Right renal pelvis (tissue), 4 donors: ENCODE data around the gene UNC80. TPM values are rescaled to one million over a fixed set of nuclear protein-coding genes. Genes with fewer than 3 reads are reported as not detected.
"Not testable (repeated sequence)": the region's sequence is repeated elsewhere in the genome, so short reads cannot be mapped to it uniquely, and the experiment has no call there.

Experiments used
- DNase-seq, 4 donors: peaks; one replicate each; pipeline ENCODE4 v3.0.0-alpha.2; 2013; ENCODE audit warnings: low read depth in 4 of 4, low spot score in 3 of 4, missing footprints in 1 of 4
- polyA plus RNA-seq, 4 donors: library from polyadenylated mRNA; unstranded; fragments of 120-200 nt; gene quantifications; one replicate each; pipeline ENCODE4 v1.2.1, GENCODE V29; 2013; ENCODE audit not compliant: insufficient read length in 4 of 4

UNC80 gene, protein sequence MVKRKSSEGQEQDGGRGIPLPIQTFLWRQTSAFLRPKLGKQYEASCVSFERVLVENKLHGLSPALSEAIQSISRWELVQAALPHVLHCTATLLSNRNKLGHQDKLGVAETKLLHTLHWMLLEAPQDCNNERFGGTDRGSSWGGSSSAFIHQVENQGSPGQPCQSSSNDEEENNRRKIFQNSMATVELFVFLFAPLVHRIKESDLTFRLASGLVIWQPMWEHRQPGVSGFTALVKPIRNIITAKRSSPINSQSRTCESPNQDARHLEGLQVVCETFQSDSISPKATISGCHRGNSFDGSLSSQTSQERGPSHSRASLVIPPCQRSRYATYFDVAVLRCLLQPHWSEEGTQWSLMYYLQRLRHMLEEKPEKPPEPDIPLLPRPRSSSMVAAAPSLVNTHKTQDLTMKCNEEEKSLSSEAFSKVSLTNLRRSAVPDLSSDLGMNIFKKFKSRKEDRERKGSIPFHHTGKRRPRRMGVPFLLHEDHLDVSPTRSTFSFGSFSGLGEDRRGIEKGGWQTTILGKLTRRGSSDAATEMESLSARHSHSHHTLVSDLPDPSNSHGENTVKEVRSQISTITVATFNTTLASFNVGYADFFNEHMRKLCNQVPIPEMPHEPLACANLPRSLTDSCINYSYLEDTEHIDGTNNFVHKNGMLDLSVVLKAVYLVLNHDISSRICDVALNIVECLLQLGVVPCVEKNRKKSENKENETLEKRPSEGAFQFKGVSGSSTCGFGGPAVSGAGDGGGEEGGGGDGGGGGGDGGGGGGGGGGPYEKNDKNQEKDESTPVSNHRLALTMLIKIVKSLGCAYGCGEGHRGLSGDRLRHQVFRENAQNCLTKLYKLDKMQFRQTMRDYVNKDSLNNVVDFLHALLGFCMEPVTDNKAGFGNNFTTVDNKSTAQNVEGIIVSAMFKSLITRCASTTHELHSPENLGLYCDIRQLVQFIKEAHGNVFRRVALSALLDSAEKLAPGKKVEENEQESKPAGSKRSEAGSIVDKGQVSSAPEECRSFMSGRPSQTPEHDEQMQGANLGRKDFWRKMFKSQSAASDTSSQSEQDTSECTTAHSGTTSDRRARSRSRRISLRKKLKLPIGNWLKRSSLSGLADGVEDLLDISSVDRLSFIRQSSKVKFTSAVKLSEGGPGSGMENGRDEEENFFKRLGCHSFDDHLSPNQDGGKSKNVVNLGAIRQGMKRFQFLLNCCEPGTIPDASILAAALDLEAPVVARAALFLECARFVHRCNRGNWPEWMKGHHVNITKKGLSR (N-terminal part only)
- polyA plus RNA-seq, result 1 to 10 TPM; 1.3 to 1.8 (median 1.5) TPM

DNA sequence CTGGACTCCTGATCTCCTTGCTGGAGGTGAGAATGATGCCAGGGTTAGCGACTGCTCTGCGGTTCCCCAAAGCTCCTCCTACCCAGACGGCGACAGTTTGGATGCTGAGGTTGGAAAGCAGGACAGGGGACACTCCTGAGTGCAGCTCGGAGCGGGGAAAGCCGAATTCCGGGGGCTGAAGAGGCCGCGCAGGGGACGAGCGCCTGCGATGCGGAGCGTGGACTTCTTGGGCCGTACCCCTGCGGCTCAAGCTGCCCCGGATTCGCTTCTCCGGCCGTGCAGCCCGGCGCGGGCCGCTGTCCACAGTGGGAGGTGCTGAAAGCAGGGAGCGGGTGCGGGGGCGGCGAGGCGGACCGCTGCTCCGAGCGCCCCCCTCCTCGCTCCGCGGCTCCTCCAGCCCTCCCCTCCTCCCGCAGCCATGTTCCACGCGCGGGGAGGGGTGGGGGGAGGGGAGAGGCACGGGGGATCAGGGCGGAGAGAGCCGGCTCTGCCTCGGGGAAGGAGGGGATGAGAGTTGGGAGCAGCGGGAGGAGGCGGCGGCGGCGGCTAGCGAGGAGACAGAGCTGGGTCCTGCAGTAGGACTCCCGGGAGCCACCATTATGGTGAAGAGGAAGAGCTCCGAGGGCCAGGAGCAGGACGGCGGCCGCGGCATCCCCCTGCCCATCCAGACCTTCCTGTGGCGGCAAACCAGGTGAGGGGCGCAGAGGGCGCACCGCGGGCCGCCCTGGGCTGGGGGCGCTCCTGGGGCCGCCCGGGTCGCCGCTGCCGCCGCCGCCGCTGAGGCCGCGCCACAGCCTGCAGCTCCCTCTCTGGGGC is at the start of gene UNC80:
UNC80 (plus strand) TSS at position 359 of the 816 bp plus-strand sequence; CDS start at position 600, 241 bp downstream.
- peak; percentile 71 to 79 (median 75) for DNase-seq

DNA sequence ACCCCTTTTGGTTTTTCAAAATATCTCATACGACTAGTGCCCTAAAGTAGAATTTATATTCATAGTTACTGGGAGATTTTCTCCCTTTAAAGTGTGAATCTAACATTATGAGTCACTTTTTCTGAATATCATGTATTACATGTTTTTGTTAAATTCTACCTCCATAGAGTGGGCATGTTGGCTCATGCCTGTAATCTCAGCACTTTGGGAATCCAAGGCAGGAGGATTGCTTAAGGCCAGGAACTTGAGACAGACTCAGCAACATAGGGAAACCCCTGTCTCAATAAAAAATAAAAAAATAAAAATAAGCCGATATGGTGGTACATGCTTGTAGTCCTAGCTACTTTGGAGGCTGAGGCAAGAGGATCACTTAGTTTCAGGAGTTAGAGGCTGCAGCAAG is 45.3 kb upstream of the UNC80 start:
- no peak for DNase-seq

DNA sequence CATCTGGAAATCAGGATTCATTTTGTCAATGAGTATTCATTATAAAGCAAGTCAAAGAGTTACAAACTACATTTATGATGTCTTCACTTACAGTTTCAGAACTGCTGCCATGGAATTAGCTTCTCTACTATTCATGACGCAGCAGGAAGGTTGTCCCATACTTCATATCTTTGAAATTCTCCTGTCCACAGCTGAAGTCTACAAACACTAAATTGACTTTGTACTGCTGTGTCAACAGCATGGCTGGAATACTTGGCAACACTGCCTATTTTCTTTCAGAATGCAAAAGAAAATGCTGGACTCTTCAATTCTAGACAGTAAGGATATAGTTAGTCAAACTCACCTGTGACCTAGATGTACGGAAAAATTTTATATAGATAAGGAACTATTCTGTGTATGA is 44.6 kb upstream of the UNC80 start:
- DNase-seq, result no peak

GRCh38 chr2:209734805-209735204 is 36.8 kb upstream of the UNC80 start:
- DNase-seq, result no peak

DNA sequence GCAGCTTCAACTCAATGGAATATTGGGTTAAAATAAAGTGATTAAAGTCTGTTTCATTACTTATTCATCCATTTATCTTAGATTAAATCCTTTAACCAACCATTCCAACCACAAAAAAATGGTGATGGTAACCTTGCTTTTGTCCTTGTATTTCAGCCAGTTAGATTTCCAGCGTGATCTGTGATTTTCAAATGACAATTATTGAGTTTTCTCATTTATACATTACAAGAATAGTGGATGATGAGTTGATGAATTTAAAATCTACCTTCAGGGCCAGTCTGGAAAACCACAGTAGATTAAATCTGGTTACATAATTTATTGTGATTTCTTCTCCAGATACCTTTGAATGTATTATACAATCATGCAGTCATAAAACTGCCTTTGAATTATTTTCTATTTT is 29.7 kb upstream of the UNC80 start:
- no peak for DNase-seq

DNA sequence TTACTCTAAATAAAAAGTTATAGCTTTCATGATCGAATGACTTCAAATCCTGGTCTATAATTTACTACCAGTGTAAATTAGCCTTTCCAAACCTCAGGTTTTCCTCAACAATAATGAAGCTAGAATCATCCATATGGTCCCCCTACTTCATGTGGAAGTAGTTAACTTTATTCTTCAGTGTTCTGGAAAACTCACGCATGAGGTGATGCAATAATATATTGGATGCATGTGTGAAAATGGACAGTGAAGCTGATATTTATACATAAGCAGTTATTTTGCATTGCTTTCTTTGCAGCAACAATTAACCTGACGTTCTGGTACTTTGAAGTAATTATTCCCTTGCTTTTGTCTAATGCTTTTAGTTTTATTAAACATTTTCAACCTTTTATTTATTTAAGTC is 18.6 kb upstream of the UNC80 start:
- no peak for DNase-seq

- no peak for DNase-seq
Observed at GRCh38 chr2:209757163-209757562, 14.5 kb upstream of the UNC80 start.

- DNase-seq, result no peak
Observed at GRCh38 chr2:209761566-209761965, 10.1 kb upstream of the UNC80 start.

- DNase-seq, result no peak
Observed at GRCh38 chr2:209762563-209762962, 9.1 kb upstream of the UNC80 start.

- DNase-seq, result no peak
Observed at GRCh38 chr2:209763106-209763505, 8.5 kb upstream of the UNC80 start.

DNA sequence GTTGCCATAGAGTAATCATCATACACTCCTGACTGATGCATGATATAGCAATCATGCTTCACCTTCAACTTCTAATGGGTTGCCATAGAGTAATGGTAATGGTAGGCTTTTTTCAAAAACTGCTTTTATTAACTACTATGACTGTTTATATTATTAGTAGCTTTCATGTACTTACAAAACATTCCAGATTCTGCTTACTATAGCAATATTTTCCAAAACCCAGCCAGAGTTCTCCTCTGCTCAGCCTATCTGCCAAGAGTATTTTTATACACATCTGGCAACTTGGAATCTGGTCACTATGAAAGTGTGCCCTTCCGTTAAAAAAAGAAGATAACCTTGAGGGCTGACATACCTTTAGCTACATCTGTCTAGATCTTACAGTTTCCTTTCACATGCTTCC is 5.0 kb upstream of the UNC80 start:
- DNase-seq, result no peak

DNA sequence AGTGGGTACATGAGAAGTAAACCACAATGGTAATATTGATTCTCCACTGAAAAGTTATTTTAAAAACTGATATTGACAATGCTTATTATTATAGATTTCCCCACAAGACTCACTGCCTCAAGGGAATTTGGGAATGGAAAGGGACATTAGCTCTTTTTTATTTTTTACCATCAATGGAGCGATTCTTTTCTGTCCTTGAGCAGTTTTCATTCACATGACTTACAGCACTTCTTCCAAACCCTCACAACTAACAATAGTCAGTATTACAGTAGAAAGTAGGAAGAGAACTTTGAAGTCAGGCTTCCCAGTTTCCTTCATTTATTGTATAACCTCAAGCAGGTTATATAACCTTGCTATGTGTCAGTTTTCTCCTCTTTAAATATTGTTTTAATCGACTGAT is 4.3 kb upstream of the UNC80 start:
- DNase-seq, result no peak

- no peak for DNase-seq
Observed at GRCh38 chr2:209768557-209768956, 3.1 kb upstream of the UNC80 start.

DNA sequence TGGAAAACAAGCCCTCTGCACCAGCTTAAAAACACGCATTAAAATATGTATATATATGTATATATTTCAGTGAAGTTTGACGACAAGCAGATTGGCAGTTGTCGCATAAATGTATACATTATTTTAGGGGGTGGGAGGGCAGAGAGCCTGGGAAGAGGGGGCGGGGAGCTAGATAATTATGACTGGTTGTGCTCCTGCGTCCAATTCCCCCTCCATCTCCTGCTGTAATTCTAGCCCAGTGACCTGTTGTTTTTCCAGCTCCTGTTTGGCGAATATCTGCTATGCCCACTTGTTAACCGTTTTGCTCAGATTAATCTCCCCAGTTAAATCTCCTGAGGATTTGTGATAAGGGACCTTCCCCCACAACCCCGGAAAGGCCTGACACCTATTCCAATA is 656 bp downstream of the UNC80 start:
- DNase-seq, result no peak

DNA sequence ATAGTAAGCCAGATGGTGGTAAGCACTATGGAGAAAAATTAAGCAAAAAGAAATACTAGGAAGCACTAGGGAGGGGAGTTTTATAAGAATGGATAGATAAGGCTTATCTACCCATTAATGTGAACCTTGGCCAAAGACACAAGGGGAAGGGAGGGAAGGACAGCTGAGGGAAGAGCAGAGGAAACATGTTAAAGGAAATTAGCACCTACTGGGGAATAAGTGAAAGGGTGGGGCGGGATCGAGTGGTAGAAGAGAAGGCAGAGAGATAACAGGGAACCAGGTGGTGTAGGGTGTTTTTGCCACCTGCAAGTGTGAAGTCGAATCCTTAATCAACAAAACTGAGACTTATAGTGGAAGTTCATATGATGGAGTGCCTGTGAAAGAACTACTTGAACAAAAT is 1.7 kb downstream of the UNC80 start:
- no peak for DNase-seq

GRCh38 chr2:209787416-209787815 is 15.8 kb downstream of the UNC80 start:
- no peak for DNase-seq

DNA sequence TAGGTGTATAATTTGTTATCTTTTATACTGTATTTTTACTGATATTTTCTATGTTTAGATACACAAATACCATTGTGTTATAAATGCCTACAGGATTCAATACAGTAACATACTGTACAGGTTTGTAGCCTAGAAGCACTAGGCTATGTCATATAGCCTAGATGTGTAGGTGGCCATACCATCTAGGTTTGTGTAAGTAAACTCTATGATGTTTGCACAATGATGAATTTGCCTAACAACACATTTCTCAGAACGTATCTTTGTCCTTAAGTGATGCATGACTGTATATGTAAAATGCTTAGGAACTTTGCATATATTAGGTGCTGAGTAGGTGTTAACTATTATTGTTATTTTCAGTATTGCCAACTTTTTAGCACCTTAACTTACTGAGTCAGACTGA is 17.3 kb downstream of the UNC80 start:
- DNase-seq, result no peak

DNA sequence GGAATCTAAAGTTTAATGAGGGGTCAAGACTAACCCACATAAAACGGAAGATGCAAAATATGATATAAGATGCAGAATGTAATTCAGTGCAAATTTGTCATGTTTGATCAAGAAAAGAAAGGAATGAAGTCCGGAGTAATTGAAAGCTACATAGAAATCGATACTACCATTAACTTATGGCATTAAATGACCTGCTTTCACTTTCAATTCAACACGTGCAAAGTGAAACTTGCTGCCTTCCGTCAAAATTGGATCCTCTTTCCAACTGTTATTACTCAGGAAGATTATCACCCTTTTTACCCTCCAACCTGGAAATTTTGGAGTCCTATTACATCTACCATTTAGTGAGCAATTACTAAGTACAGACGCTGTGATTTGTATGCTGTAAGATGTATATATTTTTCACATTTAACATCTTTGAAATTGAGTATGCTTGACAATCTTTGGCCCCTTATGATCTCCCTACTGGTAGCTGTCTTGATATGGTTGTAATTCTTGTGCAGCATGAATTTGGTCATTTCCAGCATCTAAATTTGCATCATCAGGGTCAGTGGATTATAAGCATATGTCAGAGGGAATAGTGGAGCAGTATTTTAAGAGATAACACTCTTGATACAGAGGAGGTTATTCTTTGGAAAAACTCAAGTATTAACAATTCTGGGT is 18.6 kb downstream of the UNC80 start:
- DNase-seq, result no peak

DNA sequence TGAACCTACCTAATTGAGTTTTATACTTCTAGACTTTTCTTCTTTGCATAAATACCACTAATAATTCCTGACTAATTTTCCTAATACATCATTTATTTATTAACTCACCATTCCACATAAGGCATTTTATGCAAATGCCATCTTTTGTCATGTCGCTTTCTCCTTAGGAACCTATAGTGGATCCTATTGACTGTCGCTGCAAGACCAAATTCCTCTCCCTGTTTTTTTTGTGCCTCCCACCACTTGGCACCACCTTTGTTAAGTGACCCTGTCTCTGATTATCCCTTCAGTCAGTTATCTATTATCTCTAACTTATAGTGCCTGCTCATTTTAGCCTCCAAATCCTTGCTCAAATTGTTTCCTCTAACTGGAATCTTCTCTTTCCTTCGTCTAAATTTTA is 19.5 kb downstream of the UNC80 start:
- no peak for DNase-seq

- not testable (repeated sequence) for DNase-seq
Observed at GRCh38 chr2:209795425-209795824, 23.8 kb downstream of the UNC80 start.
